ENCODE measurements around the gene C18orf32. TPM values are rescaled to one million over a fixed set of nuclear protein-coding genes. Genes with fewer than 3 reads are reported as not detected.
A peak's percentile ranks its signal among the peaks of the same experiment; 100 is the strongest.
"Not testable (repeated sequence)": the region's sequence is repeated elsewhere in the genome, so short reads cannot be mapped to it uniquely, and the experiment has no call there.

Gene C18orf32
- total and polyA plus RNA-seq, 10 of the 15 experiments (the other 5 are each of a cell fraction or from before 2014, with no cell fraction given) = 11.5 to 67.0 (median 32.9) TPM

DNA sequence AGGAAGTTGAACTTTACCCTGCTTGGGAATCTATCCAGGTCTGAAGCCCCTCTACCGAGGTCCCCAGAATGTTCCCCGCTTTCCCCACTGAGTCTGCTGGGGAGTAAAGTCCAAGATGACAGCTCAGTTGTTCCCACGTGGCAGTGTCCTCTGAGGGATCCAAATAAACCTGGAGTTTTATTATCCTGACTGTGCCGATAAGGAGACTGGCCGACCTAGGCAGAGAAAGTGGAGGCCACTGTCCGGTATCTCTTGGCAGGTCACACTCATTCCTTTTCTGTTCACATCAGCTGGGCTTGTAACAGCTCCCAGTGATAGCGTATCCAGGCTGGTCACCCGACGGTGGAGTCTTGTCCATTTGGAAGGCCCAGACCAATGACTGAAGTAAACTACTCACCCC, 27.5 kb upstream of the C18orf32 start (continued):
- TF ChIP-seq CHD1 (IDR thresholded peaks at IDR 0.05; ENCODE audit: low read depth, low read length) = no peak
- TF ChIP-seq ZNF384 (IDR thresholded peaks at IDR 0.05; ENCODE audit: borderline replicate concordance, low read depth, low read length) = no peak

DNA sequence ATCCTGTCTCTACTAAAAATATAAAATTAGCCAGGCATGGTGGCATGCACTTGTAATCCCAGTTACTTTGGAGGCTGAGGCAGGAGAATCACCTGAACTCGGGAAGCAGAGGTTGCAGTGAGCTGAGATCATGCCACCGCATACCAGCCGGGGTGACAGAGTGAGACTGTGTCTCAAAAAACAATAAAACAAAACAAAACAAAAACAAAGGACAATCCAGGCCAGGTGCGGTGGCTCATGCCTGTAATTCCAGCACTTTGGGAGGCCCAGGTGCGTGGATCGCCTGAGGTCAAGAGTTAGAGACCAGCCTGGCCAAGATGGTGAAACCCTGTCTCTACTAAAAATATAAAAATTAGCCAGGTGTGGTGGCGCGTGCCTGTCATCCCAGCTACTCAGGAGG, 25.8 kb upstream of the C18orf32 start:
- H3K4me3 ChIP-seq; H3K4me2 ChIP-seq (ENCODE audit: control insufficient read depth, insufficient read depth); H2AFZ ChIP-seq (ENCODE audit: control insufficient read depth, low read depth, low read length); H3K79me2 ChIP-seq (ENCODE audit: control insufficient read depth, insufficient read depth, low read length); FAIRE-seq; RAD21 ChIA-PET (ENCODE audit: unreplicated experiment); H3K27me3 ChIP-seq (replicated peaks in 1 of 2; ENCODE audit: control insufficient read depth in 2 of 2, insufficient read depth in 2 of 2, low read length in 1 of 2); POLR2A ChIA-PET; H3K36me3 ChIP-seq (ENCODE audit: control insufficient read depth in 2 of 2, insufficient read depth in 2 of 2, low read length in 1 of 2); H3K9me3 ChIP-seq (replicated peaks; ENCODE audit: control insufficient read depth, insufficient read depth, low read length); ATAC-seq; BruUV-seq (replicated peaks); H3K27ac ChIP-seq (ENCODE audit: control insufficient read depth, insufficient read depth); DNase-seq (ENCODE audit: low read depth, low spot score); H4K20me1 ChIP-seq (ENCODE audit: control insufficient read depth, insufficient read depth); H3K4me1 ChIP-seq (ENCODE audit: control insufficient read depth, insufficient read depth, low read length); H3K9ac ChIP-seq (ENCODE audit: control insufficient read depth, insufficient read depth, low read length): not testable (repeated sequence)
- ChIA-PET SMC1A (ENCODE audit: uncharacterized antibody, unreplicated experiment) (interaction anchor here (6.1 kb wide), 1 partner anchor 346 kb away, joined by 63 read pairs; no protein-coding TSS in a partner anchor), CTCF (interaction anchor here (0.6 to 13.3 kb wide), 2 partner anchors 346 to 1629 kb away, joined by 3 to 177 read pairs; no protein-coding TSS in a partner anchor)
- in situ Hi-C loops (cut with MboI) (loop anchor here (5.0 kb wide), 1 partner anchor 344 kb away; no protein-coding TSS in a partner anchor), intact Hi-C loops (cut with micrococcal nuclease; ENCODE audit: unreplicated experiment) (loop anchor here (10.0 kb wide), 2 partner anchors 132 to 682 kb away; partner anchors contain the start of gene MYO5B)
- WGBS (ENCODE audit: insufficient coverage, insufficient replicate concordance, low lambda C conversion rate, missing lambda C conversion rate) = 74% methylated on average over 8 of the region's 8 CpGs

DNA sequence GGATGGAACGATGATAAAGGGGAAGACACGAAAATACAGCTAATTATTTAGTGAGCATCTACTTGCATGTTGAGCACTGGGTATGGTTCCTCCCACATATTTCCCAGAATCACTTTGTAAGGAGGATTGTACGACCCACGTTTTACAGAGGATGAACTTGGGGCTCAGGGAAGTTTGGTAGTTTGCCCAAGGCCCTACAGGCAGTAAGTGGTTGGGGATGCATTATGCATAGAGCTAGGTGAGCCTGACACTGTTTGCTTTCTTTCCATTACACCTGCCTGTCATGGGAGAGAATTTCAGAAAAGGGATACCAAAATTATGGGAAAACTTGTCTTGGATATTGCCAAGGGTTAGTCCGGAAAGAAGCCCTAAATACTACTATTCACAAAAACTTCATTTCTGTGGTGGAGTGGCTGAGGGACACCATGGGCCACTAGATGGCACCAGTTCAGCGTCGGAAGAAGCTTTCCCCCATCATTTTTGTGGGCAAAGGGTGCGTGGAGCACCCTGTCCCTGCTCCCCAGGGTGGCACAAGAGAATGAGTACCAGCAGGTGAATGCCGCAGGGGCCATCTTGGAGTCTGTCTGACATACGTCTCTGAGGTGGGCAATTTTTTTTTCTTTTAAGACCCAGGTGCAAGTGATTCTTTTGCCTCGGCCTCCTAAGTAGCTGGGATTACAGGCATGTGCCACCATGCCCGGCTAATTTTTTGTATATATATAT, 23.5 kb upstream of the C18orf32 start:
- H3K27me3 ChIP-seq (replicated peaks in 1 of 2; ENCODE audit: control insufficient read depth in 2 of 2, insufficient read depth in 2 of 2, low read length in 1 of 2) = no peaks in the 10 kb centered on the region
- BruUV-seq (replicated peaks) = no TSS peak
- SMC1A ChIA-PET (ENCODE audit: uncharacterized antibody, unreplicated experiment) = interaction anchor here (0.6 to 6.1 kb wide), 13 partner anchors 14 to 693 kb away, joined by 3 to 63 read pairs (median 3); no protein-coding TSS in a partner anchor
- TF ChIP-seq NR2C1 (IDR thresholded peaks at IDR 0.05) (no peak), RUNX3 (IDR thresholded peaks at IDR 0.05; ENCODE audit: low read length) (peak; percentile 50), YY1 (IDR thresholded peaks at IDR 0.05; ENCODE audit: low read depth, low read length) (peak; percentile 84), SMARCA5 (IDR thresholded peaks at IDR 0.05) (no peak), SMC3 (IDR thresholded peaks at IDR 0.05; ENCODE audit: borderline replicate concordance, low read length) (peak; percentile 89)
- TF ChIP-seq, protein P1, sequence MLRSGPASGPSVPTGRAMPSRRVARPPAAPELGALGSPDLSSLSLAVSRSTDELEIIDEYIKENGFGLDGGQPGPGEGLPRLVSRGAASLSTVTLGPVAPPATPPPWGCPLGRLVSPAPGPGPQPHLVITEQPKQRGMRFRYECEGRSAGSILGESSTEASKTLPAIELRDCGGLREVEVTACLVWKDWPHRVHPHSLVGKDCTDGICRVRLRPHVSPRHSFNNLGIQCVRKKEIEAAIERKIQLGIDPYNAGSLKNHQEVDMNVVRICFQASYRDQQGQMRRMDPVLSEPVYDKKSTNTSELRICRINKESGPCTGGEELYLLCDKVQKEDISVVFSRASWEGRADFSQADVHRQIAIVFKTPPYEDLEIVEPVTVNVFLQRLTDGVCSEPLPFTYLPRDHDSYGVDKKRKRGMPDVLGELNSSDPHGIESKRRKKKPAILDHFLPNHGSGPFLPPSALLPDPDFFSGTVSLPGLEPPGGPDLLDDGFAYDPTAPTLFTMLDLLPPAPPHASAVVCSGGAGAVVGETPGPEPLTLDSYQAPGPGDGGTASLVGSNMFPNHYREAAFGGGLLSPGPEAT (IDR thresholded peaks at IDR 0.05; ENCODE audit: low read depth) = no peak
- TF ChIP-seq, protein P2, sequence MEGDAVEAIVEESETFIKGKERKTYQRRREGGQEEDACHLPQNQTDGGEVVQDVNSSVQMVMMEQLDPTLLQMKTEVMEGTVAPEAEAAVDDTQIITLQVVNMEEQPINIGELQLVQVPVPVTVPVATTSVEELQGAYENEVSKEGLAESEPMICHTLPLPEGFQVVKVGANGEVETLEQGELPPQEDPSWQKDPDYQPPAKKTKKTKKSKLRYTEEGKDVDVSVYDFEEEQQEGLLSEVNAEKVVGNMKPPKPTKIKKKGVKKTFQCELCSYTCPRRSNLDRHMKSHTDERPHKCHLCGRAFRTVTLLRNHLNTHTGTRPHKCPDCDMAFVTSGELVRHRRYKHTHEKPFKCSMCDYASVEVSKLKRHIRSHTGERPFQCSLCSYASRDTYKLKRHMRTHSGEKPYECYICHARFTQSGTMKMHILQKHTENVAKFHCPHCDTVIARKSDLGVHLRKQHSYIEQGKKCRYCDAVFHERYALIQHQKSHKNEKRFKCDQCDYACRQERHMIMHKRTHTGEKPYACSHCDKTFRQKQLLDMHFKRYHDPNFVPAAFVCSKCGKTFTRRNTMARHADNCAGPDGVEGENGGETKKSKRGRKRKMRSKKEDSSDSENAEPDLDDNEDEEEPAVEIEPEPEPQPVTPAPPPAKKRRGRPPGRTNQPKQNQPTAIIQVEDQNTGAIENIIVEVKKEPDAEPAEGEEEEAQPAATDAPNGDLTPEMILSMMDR (IDR thresholded peaks at IDR 0.05 in 2 of 3, conservative IDR thresholded peaks at IDR 0.05 in 1 of 3; ENCODE audit: control insufficient read depth in 2 of 3, extremely low read depth in 1 of 3, insufficient read depth in 1 of 3, low read depth in 3 of 3, low read length in 3 of 3) = peak; percentile 86 to 90 (median 87)

More for the DNA sequence above, 23.5 kb upstream of the C18orf32 start:
- Histone ChIP-seq H3K79me2 (ENCODE audit: control insufficient read depth, insufficient read depth, low read length) (no peaks in the 10 kb centered on the region), H3K4me2 (ENCODE audit: control insufficient read depth, insufficient read depth) (no peak overlapping the region), H3K36me3 (ENCODE audit: control insufficient read depth in 2 of 2, insufficient read depth in 2 of 2, low read length in 1 of 2) (no peaks in the 10 kb centered on the region), H3K9ac (ENCODE audit: control insufficient read depth, insufficient read depth, low read length) (no peak overlapping the region), H3K9me3 (replicated peaks; ENCODE audit: control insufficient read depth, insufficient read depth, low read length) (no peaks in the 10 kb centered on the region), H4K20me1 (ENCODE audit: control insufficient read depth, insufficient read depth) (no peaks in the 10 kb centered on the region), H2AFZ (ENCODE audit: control insufficient read depth, low read depth, low read length) (no peak overlapping the region), H3K27ac (ENCODE audit: control insufficient read depth, insufficient read depth) (no peak overlapping the region), H3K4me3 (no peak overlapping the region), H3K4me1 (ENCODE audit: control insufficient read depth, insufficient read depth, low read length) (no peaks in the 10 kb centered on the region)
- ChIA-PET CTCF (interaction anchor here (0.7 to 13.3 kb wide), 30 partner anchors 9 to 931 kb away, joined by 3 to 177 read pairs (median 4); no protein-coding TSS in a partner anchor), POLR2A (no interaction called here), RAD21 (ENCODE audit: unreplicated experiment) (interaction anchor here (0.7 to 2.9 kb wide), 20 partner anchors 14 to 918 kb away, joined by 3 to 26 read pairs (median 4); partner anchors contain the start of gene MYO5B)
- intact Hi-C loops (cut with micrococcal nuclease; ENCODE audit: unreplicated experiment) = loop anchor here (1.0 to 10.0 kb wide), 5 partner anchors 134 to 684 kb away; partner anchors contain the start of gene MYO5B
- ATAC-seq (peak; percentile 92), DNase-seq (ENCODE audit: low read depth, low spot score) (no peak), FAIRE-seq (peak; percentile 86)
- 26% methylated on average over 12 of the region's 12 CpGs for WGBS (ENCODE audit: insufficient coverage, insufficient replicate concordance, low lambda C conversion rate, missing lambda C conversion rate)
- in situ Hi-C loops (cut with MboI) = loop anchor here (5.0 kb wide), 1 partner anchor 347 kb away; no protein-coding TSS in a partner anchor

Data from GM12878 (cell line).